Upper lobe of right lung (tissue), 1 donor: ENCODE data around the gene GPR150. TPM values are rescaled to one million over a fixed set of nuclear protein-coding genes. Genes with fewer than 3 reads are reported as not detected.

Experiments used
- total RNA-seq: library from RNA; stranded (reverse); fragmentation: NEBNext Ultra II Directional; extraction: Animal tissue kit (Norgen Biotek cat#: 25700); gene quantifications from one replicate; pipeline ENCODE4 v1.2.1, GENCODE V29; 2021
- donor health status: DM: no; HTN: yes; CAD: no; lungs with severe emphysema.

GPR150 gene
- total RNA-seq, 1 donor from 2014 or later: 0.49 TPM

Other genes with a start within 250 kb of the GPR150 start
- gene FAM81B, start 228.7 kb upstream of the GPR150 start, total RNA-seq: not detected
- gene SKIC3, start 65.1 kb upstream of the GPR150 start, total RNA-seq: 68.7 TPM
- 5.7 TPM for gene ARSK, start 65.0 kb upstream of the GPR150 start, total RNA-seq
- gene RFESD, start 26.7 kb downstream of the GPR150 start, total RNA-seq: 3.7 TPM
- not detected for gene SPATA9, start 62.9 kb downstream of the GPR150 start, total RNA-seq
- gene RHOBTB3, start 111.2 kb downstream of the GPR150 start, total RNA-seq: 54.2 TPM
- 88.4 TPM for gene GLRX, start 202.6 kb downstream of the GPR150 start, total RNA-seq